ENCODE results near the gene COX8C. TPM values are rescaled to one million over a fixed set of nuclear protein-coding genes. Genes with fewer than 3 reads are reported as not detected.

The COX8C gene
- total RNA-seq, 3 donors from 2014 or later (not counting 1 experiment from before 2014, with no cell fraction given): not detected

- peak overlapping the region; percentile 5 to 19 for H3K27ac Mint-ChIP-seq
- Histone ChIP-seq H3K4me1 (ENCODE audit: control insufficient read depth, insufficient read depth, low read length) (no peaks in the 10 kb centered on the region), H3K4me3 (ENCODE audit: low read length) (no peak overlapping the region), H3K36me3 (ENCODE audit: control insufficient read depth, insufficient read depth, low read length) (no peaks in the 10 kb centered on the region), H3K27ac (ENCODE audit: low read length) (no peak overlapping the region), H3K9me3 (ENCODE audit: control insufficient read depth, insufficient read depth, low read length) (no peaks in the 10 kb centered on the region), H3K27me3 (ENCODE audit: control insufficient read depth, insufficient read depth, low read length) (no peaks in the 10 kb centered on the region)
- no peaks in the 10 kb centered on the region for H3K9me3 Mint-ChIP-seq
- no peak overlapping the region for H3K4me3 Mint-ChIP-seq
- intact Hi-C loops (cut with micrococcal nuclease): no loop called here
- TF ChIP-seq CTCF (IDR thresholded peaks at IDR 0.05): no peak
- no peaks in the 10 kb centered on the region for H3K27me3 Mint-ChIP-seq (ENCODE audit: low read depth in 2 of 2)
- peaks cover 38 to 45% of the 10 kb centered on the region in 2 donors for H3K4me1 Mint-ChIP-seq
- no peaks in the 10 kb centered on the region for H3K36me3 Mint-ChIP-seq
- no peak for ATAC-seq
- DNase-seq: no peak
- 37% methylated on average over 4 of the region's 6 CpGs for WGBS (ENCODE audit: insufficient coverage)
Observed at GRCh38 chr14:93317875-93318807, 28.8 kb upstream of the COX8C start.

GRCh38 chr14:93318927-93319326 is 28.1 kb upstream of the COX8C start:
- H3K4me3 Mint-ChIP-seq: no peak overlapping the region
- ATAC-seq: no peak
- no peaks in the 10 kb centered on the region for H3K4me1 ChIP-seq (ENCODE audit: control insufficient read depth, insufficient read depth, low read length)
- no peak overlapping the region for H3K4me3 ChIP-seq (ENCODE audit: low read length)
- intact Hi-C loops (cut with micrococcal nuclease): no loop called here
- H3K27ac Mint-ChIP-seq: no peak overlapping the region
- no peaks in the 10 kb centered on the region for H3K9me3 ChIP-seq (ENCODE audit: control insufficient read depth, insufficient read depth, low read length)
- no peak overlapping the region for H3K27ac ChIP-seq (ENCODE audit: low read length)
- H3K4me1 Mint-ChIP-seq: peaks cover 46 to 53% of the 10 kb centered on the region in 2 donors
- H3K9me3 Mint-ChIP-seq: no peaks in the 10 kb centered on the region
- WGBS (ENCODE audit: insufficient coverage): 94% methylated on average over 5 of the region's 5 CpGs
- H3K27me3 ChIP-seq (ENCODE audit: control insufficient read depth, insufficient read depth, low read length): no peaks in the 10 kb centered on the region
- no peak for TF ChIP-seq CTCF (IDR thresholded peaks at IDR 0.05)
- no peaks in the 10 kb centered on the region for H3K36me3 Mint-ChIP-seq
- H3K36me3 ChIP-seq (ENCODE audit: control insufficient read depth, insufficient read depth, low read length): no peaks in the 10 kb centered on the region
- H3K27me3 Mint-ChIP-seq (ENCODE audit: low read depth in 2 of 2): no peaks in the 10 kb centered on the region
- DNase-seq: no peak

GRCh38 chr14:93319494-93319893 is 27.5 kb upstream of the COX8C start:
- DNase-seq (no peak), ATAC-seq (no peak)
- Mint-ChIP-seq H3K4me1 (peaks cover 49 to 57% of the 10 kb centered on the region in 2 donors), H3K27me3 (ENCODE audit: low read depth in 2 of 2) (no peaks in the 10 kb centered on the region), H3K4me3 (peak overlapping the region; percentile 4), H3K9me3 (no peaks in the 10 kb centered on the region), H3K36me3 (no peaks in the 10 kb centered on the region), H3K27ac (peak overlapping the region in 1 of 2 donors; percentile 51)
- no peak for TF ChIP-seq CTCF (IDR thresholded peaks at IDR 0.05)
- intact Hi-C loops (cut with micrococcal nuclease): no loop called here
- no peaks in the 10 kb centered on the region for H3K27me3 ChIP-seq (ENCODE audit: control insufficient read depth, insufficient read depth, low read length)
- no peak overlapping the region for H3K4me3 ChIP-seq (ENCODE audit: low read length)
- no peaks in the 10 kb centered on the region for H3K4me1 ChIP-seq (ENCODE audit: control insufficient read depth, insufficient read depth, low read length)
- 100% methylated on average over 1 of the region's 2 CpGs for WGBS (ENCODE audit: insufficient coverage)
- H3K9me3 ChIP-seq (ENCODE audit: control insufficient read depth, insufficient read depth, low read length): no peaks in the 10 kb centered on the region
- H3K36me3 ChIP-seq (ENCODE audit: control insufficient read depth, insufficient read depth, low read length): no peaks in the 10 kb centered on the region
- H3K27ac ChIP-seq (ENCODE audit: low read length): no peak overlapping the region
